NCI-H446 treated with DMSO at 0.1 percent for 48 hours (cell line): ENCODE measurements around the gene HDAC4.

Source experiments
- DNase-seq: peaks from one replicate; lab custom pipeline; 2025; lab: John Stamatoyannopoulos, UW

HDAC4 gene

GRCh38 chr2:239106314-239106908 lies 294.4 kb downstream of the HDAC4 start:
- no peak for DNase-seq

GRCh38 chr2:239105234-239105633 lies 295.6 kb downstream of the HDAC4 start:
- DNase-seq = no peak

GRCh38 chr2:239104800-239105199 lies 296.0 kb downstream of the HDAC4 start:
- DNase-seq = no peak

- DNase-seq = no peak
Measured at GRCh38 chr2:239103125-239104098, 297.4 kb downstream of the HDAC4 start.

- no peak for DNase-seq
Measured at GRCh38 chr2:239102266-239102665, 298.6 kb downstream of the HDAC4 start.

- DNase-seq = no peak
Measured at GRCh38 chr2:239101807-239102206, 299.0 kb downstream of the HDAC4 start.

- no peak for DNase-seq
Measured at GRCh38 chr2:239101071-239101470, 299.7 kb downstream of the HDAC4 start.

GRCh38 chr2:239099474-239099873 lies 301.3 kb downstream of the HDAC4 start:
- DNase-seq = no peak

GRCh38 chr2:239098288-239098970 lies 302.4 kb downstream of the HDAC4 start:
- DNase-seq = no peak

- DNase-seq = no peak
Measured at GRCh38 chr2:239097428-239097696, 303.5 kb downstream of the HDAC4 start.

- no peak for DNase-seq
Measured at GRCh38 chr2:239096676-239097427, 304.0 kb downstream of the HDAC4 start.

GRCh38 chr2:239095460-239096081 lies 305.2 kb downstream of the HDAC4 start:
- no peak for DNase-seq

GRCh38 chr2:239094867-239095266 lies 306.0 kb downstream of the HDAC4 start:
- DNase-seq = no peak

GRCh38 chr2:239093952-239094351 lies 306.9 kb downstream of the HDAC4 start:
- DNase-seq = no peak

GRCh38 chr2:239093542-239093941 lies 307.3 kb downstream of the HDAC4 start:
- no peak for DNase-seq

GRCh38 chr2:239092571-239093294 lies 308.1 kb downstream of the HDAC4 start:
- DNase-seq = no peak

- DNase-seq = no peak
Measured at GRCh38 chr2:239089884-239090283, 310.9 kb downstream of the HDAC4 start.

GRCh38 chr2:239087046-239087710 lies 313.6 kb downstream of the HDAC4 start:
- DNase-seq = no peak

GRCh38 chr2:239086325-239087020 lies 314.3 kb downstream of the HDAC4 start:
- no peak for DNase-seq
